Endometrial microvascular endothelial cells (primary cell): ENCODE data around the gene CD300H. TPM values are rescaled to one million over a fixed set of nuclear protein-coding genes. Genes with fewer than 3 reads are reported as not detected.

Source experiments
- in situ Hi-C: cut with HindIII; loops from 2 replicates; pipeline ENCODE4 v1.10.0; 2017; ENCODE audit warnings: low sequenced_read_pairs, low pct_unique_long_range_greater_than_20kb; ENCODE audit errors: inconsistent ontology term
- total RNA-seq: library from RNA; depleted of rRNA; stranded (reverse); fragments of >200 nt; gene quantifications from one replicate; pipeline ENCODE4 v1.2.3, GENCODE V29; 2015; ENCODE audit errors: inconsistent ontology term

The CD300H gene
- total RNA-seq, 1 donor from 2014 or later, result not detected

GRCh38 chr17:74516561-74517328, 50.6 kb downstream of the CD300H start:
- in situ Hi-C loops, result no loop called here

- in situ Hi-C loops, result no loop called here
Measured at GRCh38 chr17:74515941-74516340, 51.4 kb downstream of the CD300H start.

GRCh38 chr17:74514632-74515334, 52.5 kb downstream of the CD300H start:
- in situ Hi-C loops, result no loop called here

- in situ Hi-C loops, result no loop called here
Measured at GRCh38 chr17:74513987-74514631, 53.2 kb downstream of the CD300H start.

GRCh38 chr17:74512624-74513091, 54.7 kb downstream of the CD300H start:
- in situ Hi-C loops, result no loop called here

GRCh38 chr17:74512036-74512435, 55.3 kb downstream of the CD300H start:
- in situ Hi-C loops, result no loop called here

Other genes starting within 250 kb of the CD300H start
- gene KIF19, start 241.3 kb downstream of the CD300H start, total RNA-seq, result 0.09 TPM
- not detected for gene BTBD17, start 205.6 kb downstream of the CD300H start, total RNA-seq
- gene GPR142, start 200.0 kb downstream of the CD300H start, total RNA-seq, result not detected
- gene GPRC5C, start 135.4 kb downstream of the CD300H start, total RNA-seq, result not detected
- gene CD300A, start 100.9 kb downstream of the CD300H start, total RNA-seq, result not detected
- gene CD300LB, start 36.0 kb downstream of the CD300H start, total RNA-seq, result not detected
- not detected for gene CD300C, start 21.4 kb downstream of the CD300H start, total RNA-seq
- not detected for gene CD300LD, start 24.8 kb upstream of the CD300H start, total RNA-seq
- not detected for gene CD300E, start 56.2 kb upstream of the CD300H start, total RNA-seq
- not detected for gene CD300LF, start 145.4 kb upstream of the CD300H start, total RNA-seq
- not detected for gene RAB37, start 169.7 kb upstream of the CD300H start, total RNA-seq
- 23.1 TPM for gene NHERF1, start 181.1 kb upstream of the CD300H start, total RNA-seq
- gene NAT9, start 208.8 kb upstream of the CD300H start, total RNA-seq, result 24.6 TPM